ENCODE results near the gene C5. TPM values are rescaled to one million over a fixed set of nuclear protein-coding genes. Genes with fewer than 3 reads are reported as not detected.

C5 gene
- total RNA-seq, 1 experiment from 2014 or later, result 0.74 TPM

DNA sequence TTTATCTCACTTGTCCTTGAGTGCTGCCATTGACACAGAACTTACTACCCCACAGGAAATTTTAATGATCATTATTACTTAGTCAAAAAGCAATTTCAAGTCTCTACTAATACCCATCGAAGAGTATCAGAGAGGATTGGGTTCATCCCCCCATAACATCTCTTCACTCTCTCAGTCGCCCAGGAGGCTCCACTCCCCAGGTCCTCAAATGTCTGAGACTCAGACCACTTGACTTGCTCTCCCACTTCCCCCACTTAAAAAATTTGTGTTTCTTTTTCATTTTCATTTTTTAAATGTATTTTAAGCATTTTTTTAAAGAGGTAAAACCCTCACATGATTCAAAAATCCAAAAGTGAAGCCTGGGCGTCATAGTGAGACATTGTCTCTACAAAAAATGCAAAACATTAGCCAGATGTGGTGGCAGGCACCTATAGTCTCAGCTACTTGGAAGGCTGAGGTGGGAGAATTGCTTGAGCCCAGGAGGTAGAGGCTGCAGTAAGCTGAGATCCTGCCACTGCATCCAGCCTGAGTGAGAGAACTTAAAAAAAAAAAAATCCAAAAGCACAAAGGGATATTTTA lies 66.7 kb downstream of the C5 start:
- H4K5ac ChIP-seq (ENCODE audit: insufficient read length, low read depth, low read length), result no peak overlapping the region
- no peaks in the 10 kb centered on the region for H3K79me1 ChIP-seq (ENCODE audit: insufficient read depth, low read depth, low read length, poor library complexity, severe bottlenecking)
- H3K56ac ChIP-seq (ENCODE audit: insufficient read length, low read depth, low read length), result no peak overlapping the region
- no peak overlapping the region for H3K27ac ChIP-seq (ENCODE audit: insufficient read length, low read depth, low read length)
- H2BK15ac ChIP-seq (ENCODE audit: low read depth, low read length), result no peak overlapping the region
- Mint-ChIP-seq H3K36me3 (ENCODE audit: insufficient read depth in 1 of 3, low read depth in 3 of 3) (no peaks in the 10 kb centered on the region), H3K9me3 (no peaks in the 10 kb centered on the region), H3K4me1 (peaks cover 0 to 5% of the 10 kb centered on the region in 2 experiments; a peak in 1 of 4 replicates), H3K4me3 (no peak overlapping the region), H3K27ac (no peak overlapping the region), H3K27me3 (ENCODE audit: low read depth) (peaks cover 6% of the 10 kb centered on the region)
- no peak overlapping the region for H3K18ac ChIP-seq (ENCODE audit: insufficient read length, low read depth, low read length)
- H4K8ac ChIP-seq (replicated peaks; ENCODE audit: insufficient read length, low read depth, low read length), result no peak overlapping the region
- no peak overlapping the region for H2BK120ac ChIP-seq (ENCODE audit: low read depth, low read length, poor library complexity, severe bottlenecking)
- no peak overlapping the region for H3K9ac ChIP-seq (ENCODE audit: extremely low read depth, insufficient read length, low read length)
- H4K91ac ChIP-seq (ENCODE audit: insufficient read length, low read depth, low read length), result no peak overlapping the region
- no peak overlapping the region for H3K23ac ChIP-seq (ENCODE audit: insufficient read length, low read depth, low read length)
- H4K20me1 ChIP-seq (ENCODE audit: control insufficient read depth, insufficient read depth, insufficient read length), result no peaks in the 10 kb centered on the region
- H3K9me3 ChIP-seq (ENCODE audit: control insufficient read depth, low read depth, low read length), result no peaks in the 10 kb centered on the region
- H2BK12ac ChIP-seq (ENCODE audit: insufficient read length, low read depth, low read length), result no peak overlapping the region
- no peaks in the 10 kb centered on the region for H3K27me3 ChIP-seq (ENCODE audit: insufficient read depth, low read length)
- no peak overlapping the region for H3K4ac ChIP-seq (ENCODE audit: low read depth, low read length)
- H3T11ph ChIP-seq (ENCODE audit: low read length), result no peak overlapping the region
- DNase-seq, result no peak
- no peaks in the 10 kb centered on the region for H3K79me2 ChIP-seq (ENCODE audit: insufficient read depth, low read length)
- H2AFZ ChIP-seq (ENCODE audit: low read length), result no peak overlapping the region
- H3K14ac ChIP-seq (ENCODE audit: insufficient read depth, low read length), result no peak overlapping the region
- no peak overlapping the region for H3K4me2 ChIP-seq (ENCODE audit: insufficient read depth, insufficient read length, low read length)
- TF ChIP-seq, protein P1, sequence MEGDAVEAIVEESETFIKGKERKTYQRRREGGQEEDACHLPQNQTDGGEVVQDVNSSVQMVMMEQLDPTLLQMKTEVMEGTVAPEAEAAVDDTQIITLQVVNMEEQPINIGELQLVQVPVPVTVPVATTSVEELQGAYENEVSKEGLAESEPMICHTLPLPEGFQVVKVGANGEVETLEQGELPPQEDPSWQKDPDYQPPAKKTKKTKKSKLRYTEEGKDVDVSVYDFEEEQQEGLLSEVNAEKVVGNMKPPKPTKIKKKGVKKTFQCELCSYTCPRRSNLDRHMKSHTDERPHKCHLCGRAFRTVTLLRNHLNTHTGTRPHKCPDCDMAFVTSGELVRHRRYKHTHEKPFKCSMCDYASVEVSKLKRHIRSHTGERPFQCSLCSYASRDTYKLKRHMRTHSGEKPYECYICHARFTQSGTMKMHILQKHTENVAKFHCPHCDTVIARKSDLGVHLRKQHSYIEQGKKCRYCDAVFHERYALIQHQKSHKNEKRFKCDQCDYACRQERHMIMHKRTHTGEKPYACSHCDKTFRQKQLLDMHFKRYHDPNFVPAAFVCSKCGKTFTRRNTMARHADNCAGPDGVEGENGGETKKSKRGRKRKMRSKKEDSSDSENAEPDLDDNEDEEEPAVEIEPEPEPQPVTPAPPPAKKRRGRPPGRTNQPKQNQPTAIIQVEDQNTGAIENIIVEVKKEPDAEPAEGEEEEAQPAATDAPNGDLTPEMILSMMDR (conservative IDR thresholded peaks at IDR 0.05), result no peak
- H2BK5ac ChIP-seq (ENCODE audit: insufficient read length, low read length), result no peak overlapping the region
- no peaks in the 10 kb centered on the region for H3K23me2 ChIP-seq (ENCODE audit: insufficient read length, low read depth, low read length, poor library complexity, severe bottlenecking)
- no CpG with 5 or more reads among the region's 3 CpGs for WGBS (ENCODE audit: extremely low coverage, insufficient read length, low lambda C conversion rate)
- no peak overlapping the region for H2AK5ac ChIP-seq (ENCODE audit: insufficient read length, low read length)
- H3K4me1 ChIP-seq (ENCODE audit: insufficient read depth, low read length), result no peaks in the 10 kb centered on the region; the same call in 1 of the 2 replicates
- H2BK20ac ChIP-seq (ENCODE audit: low read depth, low read length, poor library complexity, severe bottlenecking), result no peak overlapping the region

Measured in H9 (cell line).